GM12892 (cell line): ENCODE results near the gene SFTPA2.
"Not testable (repeated sequence)": the region's sequence is repeated elsewhere in the genome, so short reads cannot be mapped to it uniquely, and the experiment has no call there.

Experiments
- POLR2A ChIP-seq: IDR thresholded peaks from 2 replicates; pipeline ENCODE4 v1.6.1; 2011; ENCODE audit warnings: low read depth, low read length, control low read depth
- POLR2AphosphoS5 ChIP-seq: IDR thresholded peaks from 2 replicates; pipeline ENCODE4 v1.6.1; 2011; ENCODE audit warnings: low read depth, low read length, control low read depth

GRCh38 chr10:79511891-79512583 is 48.2 kb downstream of the SFTPA2 start, which contains the start of gene EIF5AL1:
- TF ChIP-seq POLR2A, POLR2AphosphoS5: not testable (repeated sequence)
